Iris pigment epithelial cell (primary cell): Measurements from ENCODE around the gene MEF2D.
A peak's percentile ranks its signal among the peaks of the same experiment; 100 is the strongest.

Experiments used
- DNase-seq: peaks from one replicate; pipeline ENCODE4 v3.0.0-alpha.2; 2011; ENCODE audit warnings: low read depth

The MEF2D gene

DNA sequence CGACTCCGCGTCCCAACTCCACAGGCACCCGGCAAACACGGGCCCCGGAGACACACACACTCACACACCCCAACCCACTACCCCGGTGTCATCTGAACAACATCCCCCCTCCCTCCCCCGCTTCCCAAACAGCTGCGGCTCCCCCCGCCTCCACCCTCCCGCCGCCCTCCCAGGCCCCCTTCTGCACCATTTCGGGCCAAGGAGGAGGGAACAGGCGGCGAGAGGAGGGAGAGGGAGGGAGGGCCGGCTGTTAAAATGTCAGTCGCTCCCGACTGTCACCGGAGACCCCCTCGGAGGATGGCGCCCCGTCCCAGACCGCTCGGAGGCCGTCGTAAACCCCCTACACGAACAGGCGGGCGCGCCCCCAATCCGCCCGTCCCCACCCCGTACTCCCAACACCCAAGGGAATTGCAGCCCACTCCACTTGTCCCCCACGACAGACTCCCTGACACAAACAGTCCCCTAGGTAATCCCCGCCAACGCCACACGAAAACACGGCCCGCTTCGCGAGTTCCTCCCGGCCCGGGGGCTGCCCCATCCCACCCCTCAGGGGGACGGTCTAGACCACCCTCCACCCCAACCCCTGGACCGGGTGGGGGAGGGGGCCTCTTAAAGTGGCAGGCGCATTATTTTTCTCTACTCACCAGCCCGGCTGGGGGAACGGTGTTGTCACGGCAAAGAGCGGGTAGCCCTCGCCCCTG is 583 bp downstream of the MEF2D start:
- DNase-seq: no peak

GRCh38 chr1:156499194-156499841 is 1.3 kb downstream of the MEF2D start:
- DNase-seq: no peak

- DNase-seq: no peak
These were observed 2.0 kb downstream of the MEF2D start for GRCh38 chr1:156498432-156499193.

- no peak for DNase-seq
These were observed 2.7 kb downstream of the MEF2D start for GRCh38 chr1:156497743-156498431.

DNA sequence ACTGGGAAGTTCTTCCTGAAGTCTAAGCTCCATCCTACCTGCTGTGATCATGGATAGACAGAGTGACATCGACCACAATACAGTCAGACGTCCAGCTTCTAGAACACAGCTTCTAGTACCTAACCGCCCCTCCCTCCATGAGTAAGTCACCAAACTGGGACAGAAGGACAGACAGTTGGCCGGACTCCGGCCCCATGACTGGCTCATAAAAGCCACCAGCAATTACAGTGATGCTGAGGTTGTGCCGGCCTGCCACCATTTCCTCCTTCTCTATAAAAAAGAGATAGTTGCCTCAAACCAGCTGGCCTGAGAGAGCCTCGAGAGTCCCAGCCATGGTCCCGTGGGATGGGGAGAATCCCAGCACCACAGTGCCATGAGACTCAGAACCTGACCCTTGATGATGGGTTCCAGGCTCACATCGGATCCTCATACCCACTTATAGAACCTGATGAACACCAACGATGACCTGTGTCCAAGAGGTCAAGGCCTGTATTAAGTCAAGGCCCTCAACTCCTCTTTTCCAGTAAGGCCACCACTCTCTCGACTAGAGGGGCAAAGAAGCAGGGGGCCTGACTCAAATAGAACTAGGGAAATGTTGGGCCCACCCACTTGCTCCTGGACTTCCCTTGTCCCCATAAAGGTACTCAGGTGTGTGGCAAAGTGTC is 3.4 kb downstream of the MEF2D start:
- DNase-seq: no peak

- peak; percentile 45 for DNase-seq
These were observed 4.3 kb downstream of the MEF2D start for GRCh38 chr1:156496211-156496761.

DNA sequence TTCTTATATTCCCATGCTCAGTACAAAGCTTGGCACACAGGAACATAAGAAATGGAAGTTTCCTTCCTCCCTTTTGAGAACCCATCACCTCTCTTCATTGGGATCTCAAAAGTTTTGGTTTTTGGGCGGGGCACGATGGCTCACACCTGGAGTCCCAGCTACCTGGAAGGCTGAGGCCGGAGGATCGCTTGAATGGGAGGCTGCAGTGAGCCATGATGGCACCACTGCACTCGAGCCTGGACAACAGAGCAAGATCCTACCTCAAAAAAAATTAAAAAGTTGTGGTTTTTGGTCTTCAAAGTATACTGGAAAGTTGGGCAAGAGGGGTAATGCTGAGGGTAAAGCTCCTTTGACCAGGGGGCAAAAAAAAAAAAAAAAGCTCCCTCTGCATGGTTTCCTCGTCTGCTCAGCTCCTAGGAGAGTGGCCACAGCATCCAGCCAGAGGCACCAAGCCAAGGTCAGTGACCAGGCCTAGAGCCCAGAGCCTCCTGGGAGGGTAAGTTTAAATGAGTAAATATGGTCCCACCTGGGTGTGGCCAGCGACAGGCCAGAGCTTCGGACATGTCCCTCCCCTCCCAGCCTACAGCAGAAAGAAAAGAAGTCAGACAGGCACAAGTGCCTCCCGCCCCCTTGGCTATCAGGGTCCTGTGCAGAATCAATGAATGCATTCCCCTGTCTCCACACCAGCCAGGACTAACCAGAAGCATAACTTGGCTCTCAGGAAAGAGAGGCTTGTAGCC is 5.0 kb downstream of the MEF2D start:
- no peak for DNase-seq

- DNase-seq: no peak
These were observed 6.2 kb downstream of the MEF2D start for GRCh38 chr1:156494309-156494895.

DNA sequence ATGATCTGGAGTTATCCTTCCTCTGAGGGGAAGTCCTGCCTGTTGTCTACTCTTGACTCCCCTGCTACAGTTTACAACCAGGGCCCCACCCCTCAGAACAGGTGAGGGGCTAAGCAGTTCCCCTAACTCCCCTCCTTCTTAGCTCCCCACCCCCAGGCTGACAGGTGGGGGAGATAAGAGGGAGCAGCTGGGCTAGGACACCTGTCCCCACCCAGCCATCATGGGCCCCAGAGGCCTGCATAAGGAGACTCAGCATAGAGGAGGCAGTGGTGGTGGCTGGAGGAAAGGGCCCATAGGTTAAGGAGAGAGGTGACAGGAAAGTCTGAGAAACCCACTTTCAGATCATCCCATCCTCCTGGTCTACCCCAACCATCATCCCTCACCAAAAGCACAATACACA is 6.8 kb downstream of the MEF2D start:
- no peak for DNase-seq

GRCh38 chr1:156493154-156493631 is 7.4 kb downstream of the MEF2D start:
- DNase-seq: no peak

- no peak for DNase-seq
These were observed 7.9 kb downstream of the MEF2D start for GRCh38 chr1:156492591-156493080.

DNA sequence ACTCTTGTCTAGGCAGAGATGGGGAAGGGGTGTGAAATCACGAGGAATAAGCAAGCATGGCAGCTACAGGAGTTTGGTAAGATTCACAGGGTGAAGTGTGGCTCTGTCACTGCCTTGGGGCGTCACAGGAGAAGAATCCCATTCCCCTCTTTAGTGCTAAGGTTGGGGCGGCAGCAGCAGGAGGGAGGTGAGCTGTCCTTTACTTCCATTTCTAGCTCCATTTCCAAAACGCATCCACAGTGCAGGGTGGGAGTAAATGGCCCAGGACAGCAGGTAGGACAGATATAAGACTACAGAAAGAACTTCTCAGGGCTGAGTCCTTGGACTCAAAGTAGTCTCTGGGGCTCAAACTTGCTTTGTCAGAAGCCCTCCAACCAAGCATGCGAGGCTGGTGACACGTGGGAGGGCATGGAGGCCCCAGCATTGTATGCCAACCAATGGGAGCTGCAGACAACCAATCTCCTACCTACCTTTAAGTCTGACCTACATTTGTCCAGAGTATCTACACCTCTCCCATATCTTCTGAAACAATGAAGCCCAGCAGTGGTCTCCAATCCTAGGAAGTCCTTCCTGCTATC is 8.5 kb downstream of the MEF2D start:
- no peak for DNase-seq

- no peak for DNase-seq
These were observed 9.2 kb downstream of the MEF2D start for GRCh38 chr1:156491151-156491949.

GRCh38 chr1:156490401-156491032 is 10.1 kb downstream of the MEF2D start:
- no peak for DNase-seq

DNA sequence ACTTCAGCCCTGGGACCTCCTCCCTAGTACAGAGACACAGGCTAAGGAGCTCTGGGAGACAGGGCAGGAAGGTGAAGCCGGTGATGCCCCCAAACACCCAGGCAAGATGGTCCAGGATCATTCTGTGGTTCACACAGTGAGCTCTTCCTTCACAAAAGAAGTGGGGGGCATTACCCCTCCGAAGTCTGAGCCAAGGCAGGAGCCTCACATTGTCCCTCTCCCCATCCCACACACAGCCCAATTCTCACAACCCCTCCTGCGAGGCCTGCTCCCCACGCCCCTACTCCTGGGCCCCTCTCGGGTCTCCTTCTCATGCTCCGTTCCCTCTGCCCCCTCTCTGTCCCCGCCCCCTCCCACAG is 10.7 kb downstream of the MEF2D start:
- no peak for DNase-seq

DNA sequence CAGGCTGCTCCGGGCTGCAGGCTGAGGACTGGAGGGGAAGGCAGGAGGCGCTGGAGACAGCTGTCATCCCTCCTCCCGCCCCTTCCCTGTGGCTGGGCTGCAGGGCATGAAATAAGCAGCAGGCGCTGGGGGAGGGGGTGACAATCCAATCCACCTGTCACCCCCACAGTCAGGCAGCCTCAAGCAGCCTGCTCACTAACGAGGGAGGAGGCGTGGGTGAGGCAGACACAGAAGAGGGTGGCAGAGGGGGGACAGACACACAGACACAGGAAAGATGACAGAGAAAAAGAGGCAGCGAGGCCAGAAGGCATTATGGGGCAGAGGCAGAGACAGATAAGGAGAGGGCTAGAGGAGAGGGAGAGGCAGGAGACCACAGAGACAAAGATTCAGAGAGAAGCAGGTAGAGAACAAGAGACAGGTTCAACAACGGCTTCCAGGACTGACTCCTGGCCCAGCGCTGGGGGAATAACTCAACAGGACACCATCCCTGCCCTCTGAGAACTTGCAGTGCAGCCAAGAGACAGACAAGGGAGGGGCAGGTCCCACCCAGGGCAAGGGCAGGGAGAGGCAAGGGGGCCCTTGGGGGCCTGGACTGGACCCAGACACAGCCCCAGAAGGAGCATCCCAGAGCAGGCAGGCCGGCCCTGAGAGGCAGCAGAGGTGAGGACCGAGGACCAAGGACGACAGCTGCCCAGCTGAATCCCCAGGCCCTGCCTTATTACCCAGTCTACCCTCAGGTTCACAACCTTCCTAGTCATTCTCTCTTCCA is 11.2 kb downstream of the MEF2D start:
- DNase-seq: no peak

GRCh38 chr1:156488566-156489165 is 11.9 kb downstream of the MEF2D start:
- DNase-seq: no peak
